Measurements from ENCODE around the gene DNAL4. TPM values are rescaled to one million over a fixed set of nuclear protein-coding genes. Genes with fewer than 3 reads are reported as not detected.
A peak's percentile ranks its signal among the peaks of the same experiment; 100 is the strongest.

The DNAL4 gene
- total and polyA plus RNA-seq, 7 donors, result 7.9 to 25.8 (median 15.0) TPM

DNA sequence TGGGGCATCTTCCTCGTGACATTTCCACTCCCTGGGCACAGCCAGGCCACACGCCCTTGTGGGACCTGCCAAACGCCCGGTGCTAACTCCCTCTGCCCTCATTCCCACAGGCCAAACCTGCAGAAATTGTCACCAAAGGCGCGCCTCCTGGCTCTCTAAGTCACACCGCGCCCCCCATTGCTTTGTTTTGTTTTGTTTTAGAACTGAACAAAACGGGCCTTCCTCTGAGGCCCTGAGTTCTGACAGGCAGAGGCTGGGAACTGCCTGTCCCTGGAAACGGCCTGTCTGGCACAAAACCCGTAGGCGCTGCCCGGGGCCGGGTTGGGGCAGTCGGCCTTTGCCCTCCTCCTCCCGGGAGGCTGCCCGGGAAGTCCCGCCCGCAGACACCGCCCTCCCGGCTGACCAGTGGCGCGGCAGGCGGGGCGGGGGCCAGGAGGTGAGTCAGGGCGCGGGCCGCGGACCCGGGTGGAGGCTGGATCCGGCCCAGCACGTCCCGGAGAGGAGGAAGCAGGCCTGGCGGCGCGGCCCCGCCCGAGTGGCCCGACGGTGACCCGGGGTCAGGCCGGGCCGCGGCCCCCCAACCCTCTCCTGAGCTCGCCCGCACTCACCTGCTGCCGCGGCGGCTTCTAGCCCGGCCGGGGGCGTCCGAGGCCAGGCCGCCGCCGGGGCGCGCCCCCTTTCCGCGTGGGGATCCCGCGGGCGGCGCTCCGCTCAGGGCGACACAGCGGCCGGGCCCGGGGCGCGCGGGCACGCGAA lies 38.6 kb downstream of the DNAL4 start:
- Histone ChIP-seq H3K27ac (peak overlapping the region; percentile 97 to 98 (median 98)), H3K27me3 (no peaks in the 10 kb centered on the region), H3K9me3 (no peaks in the 10 kb centered on the region), H3K4me1 (peaks cover 0 to 34% (median 19%) of the 10 kb centered on the region in 4 donors), H3K4me3 (peak overlapping the region; percentile 68 to 87 (median 82)), H3K36me3 (peaks cover 23 to 26% (median 26%) of the 10 kb centered on the region in 4 donors)
- TF ChIP-seq POLR2A (IDR thresholded peaks at IDR 0.05), result peak in 1 of 2 donors; percentile 82
- TF ChIP-seq, protein P1, sequence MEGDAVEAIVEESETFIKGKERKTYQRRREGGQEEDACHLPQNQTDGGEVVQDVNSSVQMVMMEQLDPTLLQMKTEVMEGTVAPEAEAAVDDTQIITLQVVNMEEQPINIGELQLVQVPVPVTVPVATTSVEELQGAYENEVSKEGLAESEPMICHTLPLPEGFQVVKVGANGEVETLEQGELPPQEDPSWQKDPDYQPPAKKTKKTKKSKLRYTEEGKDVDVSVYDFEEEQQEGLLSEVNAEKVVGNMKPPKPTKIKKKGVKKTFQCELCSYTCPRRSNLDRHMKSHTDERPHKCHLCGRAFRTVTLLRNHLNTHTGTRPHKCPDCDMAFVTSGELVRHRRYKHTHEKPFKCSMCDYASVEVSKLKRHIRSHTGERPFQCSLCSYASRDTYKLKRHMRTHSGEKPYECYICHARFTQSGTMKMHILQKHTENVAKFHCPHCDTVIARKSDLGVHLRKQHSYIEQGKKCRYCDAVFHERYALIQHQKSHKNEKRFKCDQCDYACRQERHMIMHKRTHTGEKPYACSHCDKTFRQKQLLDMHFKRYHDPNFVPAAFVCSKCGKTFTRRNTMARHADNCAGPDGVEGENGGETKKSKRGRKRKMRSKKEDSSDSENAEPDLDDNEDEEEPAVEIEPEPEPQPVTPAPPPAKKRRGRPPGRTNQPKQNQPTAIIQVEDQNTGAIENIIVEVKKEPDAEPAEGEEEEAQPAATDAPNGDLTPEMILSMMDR (IDR thresholded peaks at IDR 0.05), result no peak
- TF ChIP-seq POLR2AphosphoS5 (IDR thresholded peaks at IDR 0.05), result peak; percentile 82 to 89 (median 86)
- TF ChIP-seq EP300 (IDR thresholded peaks at IDR 0.05), result peak in 1 of 4 donors; percentile 43
- peak; percentile 96 for DNase-seq
- intact Hi-C loops (cut with DNase I), result loop anchor here (2.0 to 5.0 kb wide), 4 partner anchors 21 to 87 kb away; partner anchors contain the start of genes DNAL4, JOSD1 and NPTXR
- WGBS, 2 donors, result 0% methylated on average over 74 of the region's 74 CpGs

DNA sequence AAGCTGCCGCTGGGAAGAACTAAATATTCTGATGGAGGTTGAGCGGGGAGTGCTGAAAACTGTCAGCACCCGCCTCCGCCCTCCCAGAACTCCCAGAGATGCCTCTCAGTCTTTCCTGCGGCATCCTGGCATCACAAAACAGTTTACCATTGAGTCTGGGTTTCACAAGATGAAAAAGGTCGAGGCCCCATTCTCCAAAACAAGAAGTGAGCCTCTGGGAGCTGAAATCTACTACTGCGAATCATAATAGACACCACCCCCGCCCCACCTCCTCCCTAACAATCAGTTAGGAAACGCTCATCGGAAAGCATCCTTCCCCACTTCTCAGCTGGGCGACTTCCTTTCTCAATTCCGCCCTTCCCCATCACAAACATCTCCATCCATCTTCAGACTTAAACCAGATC lies 39.2 kb downstream of the DNAL4 start:
- TF ChIP-seq, protein P1 (IDR thresholded peaks at IDR 0.05), result no peak
- TF ChIP-seq EP300 (IDR thresholded peaks at IDR 0.05) (no peak), POLR2AphosphoS5 (IDR thresholded peaks at IDR 0.05) (no peak), POLR2A (IDR thresholded peaks at IDR 0.05) (no peak)
- Histone ChIP-seq H3K27me3 (no peaks in the 10 kb centered on the region), H3K9me3 (no peaks in the 10 kb centered on the region), H3K27ac (peak overlapping the region; percentile 97 to 98 (median 98)), H3K4me3 (peak overlapping the region; percentile 68 to 87 (median 82)), H3K36me3 (peaks cover 29 to 32% (median 31%) of the 10 kb centered on the region in 4 donors), H3K4me1 (peaks cover 0 to 34% (median 19%) of the 10 kb centered on the region in 4 donors)
- intact Hi-C loops (cut with DNase I), result loop anchor here (2.0 to 5.0 kb wide), 4 partner anchors 20 to 88 kb away; partner anchors contain the start of genes DNAL4, JOSD1 and NPTXR
- peak; percentile 80 for DNase-seq
- WGBS, 2 donors, result 5 to 7% methylated on average over 12 of the region's 12 CpGs

DNA sequence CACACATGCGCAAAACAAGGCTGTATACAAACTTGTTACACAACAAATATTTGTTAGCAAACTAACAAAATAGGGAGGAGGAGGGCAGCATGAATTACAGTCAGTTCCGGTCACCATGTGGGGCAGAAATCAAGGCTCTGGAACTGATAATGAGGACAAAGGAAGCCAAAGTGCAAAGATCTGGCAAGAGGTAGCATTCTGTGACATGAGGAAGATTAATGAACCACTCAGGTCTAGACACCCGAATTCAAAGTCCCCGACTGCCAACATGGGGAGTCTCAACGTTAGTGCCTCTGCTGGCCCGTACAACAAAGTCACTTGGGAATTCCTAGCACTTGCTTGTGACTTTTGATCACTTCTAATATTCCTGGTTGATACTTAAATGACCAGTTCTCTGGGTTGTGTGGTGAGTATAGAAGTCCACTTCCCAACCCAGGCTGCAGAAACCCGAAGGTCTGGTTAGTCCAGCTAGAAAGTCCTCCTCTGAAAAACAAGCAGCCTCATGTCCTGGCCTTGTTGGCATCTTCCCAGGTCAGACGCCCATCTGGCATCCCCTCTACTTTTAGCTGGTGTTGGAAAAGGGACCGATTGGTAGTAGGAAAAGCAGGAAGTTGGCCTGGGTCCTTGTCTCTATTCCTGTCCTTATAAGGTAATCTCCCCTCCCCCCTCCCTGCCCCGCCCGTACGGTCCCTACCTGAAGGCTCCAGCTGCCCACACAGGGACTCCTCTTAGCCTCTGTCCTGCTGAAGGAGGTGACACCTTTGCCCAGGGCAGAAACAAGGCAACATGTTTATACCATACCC lies 39.8 kb downstream of the DNAL4 start:
- TF ChIP-seq EP300 (IDR thresholded peaks at IDR 0.05), result no peak
- no peak for TF ChIP-seq POLR2A (IDR thresholded peaks at IDR 0.05)
- TF ChIP-seq POLR2AphosphoS5 (IDR thresholded peaks at IDR 0.05), result peak in 2 of 4 donors; percentile 41 to 44
- TF ChIP-seq, protein P1 (IDR thresholded peaks at IDR 0.05), result no peak
- peaks cover 0 to 34% (median 19%) of the 10 kb centered on the region in 4 donors for H3K4me1 ChIP-seq
- WGBS, 2 donors, result 9 to 17% methylated on average over 12 of the region's 12 CpGs
- peak overlapping the region; percentile 97 to 98 (median 98) for H3K27ac ChIP-seq
- no peaks in the 10 kb centered on the region for H3K27me3 ChIP-seq
- peak; percentile 93 for DNase-seq
- intact Hi-C loops (cut with DNase I), result loop anchor here (2.0 kb wide), 2 partner anchors 19 to 53 kb away; partner anchors contain the start of gene JOSD1
- no peaks in the 10 kb centered on the region for H3K9me3 ChIP-seq
- H3K4me3 ChIP-seq, result peak overlapping the region; percentile 68 to 87 (median 82)
- peaks cover 35 to 38% (median 38%) of the 10 kb centered on the region in 4 donors for H3K36me3 ChIP-seq

DNA sequence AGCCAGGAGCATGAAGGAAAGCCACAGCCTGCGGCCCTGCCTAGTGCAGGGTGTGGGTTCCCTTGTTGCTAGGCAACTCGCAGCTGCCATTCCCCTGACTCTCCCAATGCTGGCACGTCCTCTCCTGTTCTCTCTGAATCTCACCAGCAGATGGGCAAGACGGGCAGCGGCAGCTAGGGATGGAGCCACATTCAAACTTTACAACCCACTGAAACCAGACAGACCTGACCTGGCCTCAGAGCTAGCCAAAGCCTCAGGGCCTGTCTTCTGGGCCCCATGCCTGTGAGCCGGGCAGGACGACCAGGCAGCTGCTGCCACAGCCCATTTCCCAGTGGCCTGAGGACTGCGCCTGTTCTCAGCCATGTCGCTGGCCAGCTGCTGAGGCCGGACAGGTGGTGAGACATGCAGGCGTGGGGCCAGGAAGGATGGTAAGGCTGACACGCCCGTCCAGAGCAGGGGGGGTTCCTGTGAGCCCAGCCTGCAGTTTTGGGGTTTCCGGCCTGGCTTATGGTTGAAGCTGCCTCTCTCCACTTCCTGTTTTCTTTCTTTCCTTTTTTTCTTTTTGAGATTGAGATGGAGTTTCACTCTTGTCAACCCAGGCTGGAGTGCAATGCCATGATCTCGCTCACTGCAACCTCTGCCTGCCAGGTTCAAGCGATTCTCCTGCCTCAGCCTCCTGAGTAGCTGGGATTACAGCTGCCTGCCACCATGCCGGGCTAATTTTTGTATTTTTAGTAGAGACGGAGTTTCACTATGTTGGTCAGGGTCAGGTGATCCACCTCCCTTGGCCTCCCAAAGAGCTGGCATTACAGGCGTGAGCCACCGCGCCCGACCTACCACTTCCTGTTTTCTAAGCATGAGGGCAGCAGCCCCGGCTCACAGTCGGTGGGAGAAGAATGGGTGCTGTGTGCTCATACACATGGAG lies 42.3 kb downstream of the DNAL4 start:
- WGBS, 2 donors, result 52 to 79% methylated on average over 24 of the region's 24 CpGs
- H3K27me3 ChIP-seq, result no peaks in the 10 kb centered on the region
- H3K4me1 ChIP-seq, result peaks cover 0 to 34% (median 19%) of the 10 kb centered on the region in 4 donors
- H3K4me3 ChIP-seq, result no peak overlapping the region
- peaks cover 55 to 62% (median 58%) of the 10 kb centered on the region in 4 donors for H3K36me3 ChIP-seq
- TF ChIP-seq, protein P1 (IDR thresholded peaks at IDR 0.05), result no peak
- TF ChIP-seq EP300 (IDR thresholded peaks at IDR 0.05), result no peak
- no peak for TF ChIP-seq POLR2AphosphoS5 (IDR thresholded peaks at IDR 0.05)
- no peak for TF ChIP-seq POLR2A (IDR thresholded peaks at IDR 0.05)
- H3K27ac ChIP-seq, result peak overlapping the region; percentile 15 to 54 (median 24)
- DNase-seq, result no peak
- intact Hi-C loops (cut with DNase I), result no loop called here
- H3K9me3 ChIP-seq, result no peaks in the 10 kb centered on the region

Data from sigmoid colon (tissue), 7 donors.